Activated T-cell treated with anti-CD3 and anti-CD28 coated beads for 48 hours (primary cell): ENCODE measurements around the gene MED16.
A peak's percentile ranks its signal among the peaks of the same experiment; 100 is the strongest.

Experiments
- DNase-seq: peaks from one replicate; pipeline ENCODE4 v3.0.0-alpha.2; 2020; ENCODE audit warnings: low read depth

MED16 gene

GRCh38 chr19:871446-872265, 21.3 kb downstream of the MED16 start:
- peak; percentile 15 for DNase-seq

- no peak for DNase-seq
These were observed 22.0 kb downstream of the MED16 start for GRCh38 chr19:870963-871401.

GRCh38 chr19:870314-870713, 22.7 kb downstream of the MED16 start:
- no peak for DNase-seq

DNA sequence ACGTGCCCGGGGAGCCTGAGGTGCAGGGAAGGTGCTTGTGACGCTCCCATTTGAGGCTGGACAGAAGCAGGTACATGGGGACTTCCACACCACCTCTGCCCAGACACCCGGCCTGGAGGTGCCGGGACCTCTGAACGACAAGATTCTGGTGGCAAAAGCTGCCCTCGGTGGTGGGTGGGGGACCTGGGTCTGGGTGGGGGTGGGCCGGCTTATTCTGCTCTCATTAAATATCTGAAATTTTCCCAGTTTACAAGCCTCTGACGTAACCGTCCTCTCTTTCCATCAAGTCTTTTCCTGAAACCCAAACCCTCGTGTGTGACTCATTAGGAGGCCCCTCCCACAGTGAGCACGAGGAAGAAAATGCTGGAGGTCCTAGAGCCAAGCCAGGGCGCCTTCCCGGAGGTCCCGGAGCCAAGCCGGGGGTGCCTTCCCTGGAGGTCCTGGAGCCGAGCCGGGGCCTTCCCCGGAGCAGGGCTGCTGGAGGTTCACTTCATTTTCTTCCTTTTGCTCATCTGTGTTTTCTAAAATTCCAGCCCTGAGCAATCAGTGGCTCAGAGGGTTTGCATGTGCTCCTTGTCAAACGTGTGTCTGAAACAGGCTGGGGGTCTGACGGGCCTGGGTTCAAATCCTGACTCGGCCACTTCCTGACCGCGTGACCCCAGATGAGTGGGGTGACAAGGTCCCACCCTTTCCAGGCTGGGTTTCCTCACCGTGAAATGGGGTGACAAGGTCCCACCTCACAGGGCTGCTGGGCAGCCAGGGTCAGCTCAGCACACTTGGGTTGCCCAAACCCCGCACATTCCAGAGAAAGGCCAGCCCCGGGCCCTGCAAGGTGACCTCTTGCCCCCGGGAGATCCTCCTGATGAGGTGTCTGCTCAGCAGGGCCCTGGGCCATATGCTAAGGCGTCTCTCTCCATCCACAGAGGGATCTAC, 23.5 kb downstream of the MED16 start:
- DNase-seq: no peak

DNA sequence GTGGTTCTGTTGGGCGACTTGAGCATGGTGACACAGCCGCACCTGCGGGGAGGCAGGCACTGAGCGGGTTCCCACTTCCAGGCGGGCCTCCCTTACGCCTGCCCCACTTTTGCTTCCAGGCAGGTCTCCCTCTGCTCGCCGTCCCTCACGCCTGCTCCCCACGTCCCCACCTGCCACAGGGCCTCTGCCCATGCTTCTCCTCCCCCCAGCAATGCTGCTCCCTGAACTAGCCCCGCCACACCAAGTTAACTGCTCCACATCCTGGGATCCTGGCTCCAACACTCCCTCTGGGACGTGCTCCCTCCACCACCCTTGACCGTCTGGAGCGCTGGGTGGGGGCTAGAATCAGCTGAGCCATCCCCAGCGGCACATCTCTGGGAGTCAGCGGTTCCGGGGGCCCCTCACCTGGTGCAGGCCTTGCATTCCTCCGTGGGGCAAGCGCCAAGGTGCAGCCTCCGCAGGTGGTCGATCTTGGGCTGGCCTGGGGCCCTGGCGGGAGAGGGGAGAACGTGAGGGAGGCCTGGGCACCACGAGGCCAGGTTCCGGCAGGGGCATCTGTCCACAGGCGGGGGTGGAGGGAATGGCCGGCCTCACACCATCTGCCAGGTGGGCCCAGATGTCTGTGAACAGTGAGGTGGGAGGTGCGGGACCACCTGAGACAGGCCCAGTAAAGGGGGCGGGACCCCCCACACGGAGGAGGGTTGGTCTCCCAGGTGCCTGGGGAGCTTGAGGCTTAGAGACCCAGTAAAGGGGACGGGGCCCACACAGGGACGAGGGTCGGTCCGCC, 24.3 kb downstream of the MED16 start:
- no peak for DNase-seq

GRCh38 chr19:867855-868457, 25.0 kb downstream of the MED16 start:
- DNase-seq: no peak

DNA sequence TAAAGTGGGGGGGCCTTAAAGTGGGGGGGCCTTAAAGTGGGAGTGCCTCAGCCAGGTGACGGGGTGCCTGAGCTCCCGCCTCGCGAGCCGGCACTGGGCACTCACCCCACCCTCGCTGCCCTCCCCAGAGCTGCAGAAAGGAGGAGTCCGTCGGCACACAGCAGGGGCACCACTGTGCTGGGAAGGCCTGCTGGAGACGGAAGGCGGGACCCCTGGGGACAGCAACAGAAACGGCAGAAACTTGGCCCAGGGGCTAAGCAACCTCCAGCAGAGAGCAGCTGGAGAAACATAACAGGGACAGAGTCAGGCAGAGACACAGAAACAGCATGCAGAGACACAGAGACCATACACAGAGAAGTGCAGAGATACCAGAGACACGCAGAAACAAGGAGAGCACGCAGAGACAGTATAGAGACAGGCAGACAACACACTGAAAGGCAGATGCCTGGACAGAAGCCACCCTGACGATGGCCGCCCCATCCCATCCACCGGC, 25.6 kb downstream of the MED16 start:
- DNase-seq: no peak

- DNase-seq: no peak
These were observed 26.2 kb downstream of the MED16 start for GRCh38 chr19:866769-867300.

DNA sequence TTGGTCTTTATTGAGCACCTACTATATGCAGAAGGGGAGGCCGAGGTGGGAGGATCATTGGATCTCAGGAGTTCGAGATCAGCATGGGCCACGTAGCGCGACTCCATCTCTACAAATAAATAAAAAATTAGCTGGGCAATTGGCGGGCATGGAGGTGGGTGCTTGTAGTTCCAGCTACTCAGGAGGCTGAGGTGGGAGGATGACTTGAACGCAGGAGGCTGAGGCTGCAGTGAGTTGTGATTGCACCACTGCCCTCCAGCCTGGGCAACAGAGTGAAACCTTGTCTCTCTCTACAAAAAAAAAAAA, 29.7 kb downstream of the MED16 start:
- DNase-seq: no peak

GRCh38 chr19:862581-863314, 30.2 kb downstream of the MED16 start:
- DNase-seq: peak; percentile 71

GRCh38 chr19:861756-862580, 31.0 kb downstream of the MED16 start:
- peak; percentile 65 for DNase-seq

- no peak for DNase-seq
These were observed 31.7 kb downstream of the MED16 start for GRCh38 chr19:861141-861755.

DNA sequence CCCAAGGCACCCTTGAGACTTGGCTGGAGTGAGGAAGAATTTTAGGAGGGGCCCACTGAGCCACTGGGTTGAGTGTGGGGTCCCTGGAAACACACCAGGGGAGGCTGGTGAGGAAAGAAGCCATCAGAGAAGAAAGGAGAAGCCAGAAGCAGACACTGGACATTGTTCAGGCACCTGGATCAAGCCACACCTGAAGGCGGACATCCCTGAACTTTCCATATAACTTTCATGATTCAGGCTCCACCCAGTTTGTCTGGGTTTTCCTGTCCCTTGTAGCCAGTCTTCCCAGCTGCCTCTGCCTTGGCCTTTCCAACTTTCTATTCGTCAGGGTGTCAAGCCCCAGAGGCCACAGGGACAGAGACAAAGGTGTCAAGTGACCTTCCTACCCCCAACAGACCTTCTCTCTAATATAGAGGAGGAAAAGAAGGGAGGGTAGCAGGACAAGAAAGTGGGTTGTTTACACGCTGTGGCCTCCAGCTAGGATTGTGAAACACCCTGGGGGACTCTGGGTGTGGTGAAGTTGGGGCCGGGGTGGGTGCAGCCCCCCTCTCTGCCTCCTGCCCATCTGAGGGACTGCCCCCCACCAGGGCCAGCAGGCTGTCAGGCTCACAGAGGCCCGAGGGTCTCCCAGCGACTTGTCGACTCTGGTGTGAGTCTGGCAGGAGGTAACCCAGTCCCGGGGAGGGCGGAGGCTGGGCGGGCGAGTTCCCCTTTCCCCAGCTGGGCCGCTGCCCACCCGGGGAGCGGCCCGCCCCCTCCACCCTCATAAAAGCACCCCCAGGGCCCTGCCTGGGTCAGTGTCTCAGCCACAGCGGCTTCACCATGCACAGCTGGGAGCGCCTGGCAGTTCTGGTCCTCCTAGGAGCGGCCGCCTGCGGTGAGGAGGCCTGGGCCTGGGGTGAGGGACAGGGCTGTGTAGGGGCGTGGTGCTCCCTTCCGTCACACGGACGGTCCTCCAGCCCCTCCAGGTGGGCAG, 33.8 kb downstream of the MED16 start, which contains the start of gene CFD:
TSS of gene CFD (plus strand) at position 797 of the 976 bp plus-strand sequence. CDS start at position 823, 26 bp downstream.
- no peak for DNase-seq

GRCh38 chr19:858284-858683, 34.7 kb downstream of the MED16 start:
- no peak for DNase-seq

DNA sequence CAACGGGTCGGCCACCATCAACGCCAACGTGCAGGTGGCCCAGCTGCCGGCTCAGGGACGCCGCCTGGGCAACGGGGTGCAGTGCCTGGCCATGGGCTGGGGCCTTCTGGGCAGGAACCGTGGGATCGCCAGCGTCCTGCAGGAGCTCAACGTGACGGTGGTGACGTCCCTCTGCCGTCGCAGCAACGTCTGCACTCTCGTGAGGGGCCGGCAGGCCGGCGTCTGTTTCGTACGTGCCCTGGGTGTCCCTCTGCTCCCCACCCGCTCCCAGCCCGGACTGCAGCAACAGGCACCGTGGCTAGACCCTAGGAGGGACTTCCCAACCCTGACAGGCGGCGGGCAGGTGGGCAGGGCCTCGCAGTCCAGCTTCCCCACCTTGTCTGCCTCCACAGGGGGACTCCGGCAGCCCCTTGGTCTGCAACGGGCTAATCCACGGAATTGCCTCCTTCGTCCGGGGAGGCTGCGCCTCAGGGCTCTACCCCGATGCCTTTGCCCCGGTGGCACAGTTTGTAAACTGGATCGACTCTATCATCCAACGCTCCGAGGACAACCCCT, 37.3 kb downstream of the MED16 start:
- DNase-seq: no peak

- no peak for DNase-seq
These were observed 37.8 kb downstream of the MED16 start for GRCh38 chr19:855142-855541.

DNA sequence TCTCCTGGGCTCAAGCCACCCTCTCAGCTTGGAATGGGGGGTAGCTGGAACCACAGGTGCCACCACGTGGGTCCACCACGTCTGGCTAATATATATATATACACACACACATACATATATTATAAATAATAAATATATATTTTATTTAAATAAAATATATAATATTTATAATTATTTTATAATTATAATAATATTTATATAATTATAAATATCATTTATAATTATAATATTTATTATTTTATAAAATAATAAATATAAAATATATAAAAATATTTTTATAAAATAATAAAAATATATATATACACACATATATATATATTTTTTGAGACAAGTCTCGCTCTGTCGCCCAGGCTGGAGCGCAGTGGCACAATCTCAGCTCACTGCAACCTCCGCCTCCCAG, 38.4 kb downstream of the MED16 start:
- DNase-seq: no peak
